Measurements from ENCODE around the gene ZMYND15. TPM values are rescaled to one million over a fixed set of nuclear protein-coding genes. Genes with fewer than 3 reads are reported as not detected.
A peak's percentile ranks its signal among the peaks of the same experiment; 100 is the strongest.

The ZMYND15 gene
- total RNA-seq, 2 experiments from 2014 or later = not detected

GRCh38 chr17:4789701-4789950 lies 50.0 kb downstream of the ZMYND15 start:
- Mint-ChIP-seq H3K9me3 (no peaks in the 10 kb centered on the region), H3K27me3 (peaks cover 37% of the 10 kb centered on the region), H3K4me1 (ENCODE audit: low read depth) (peaks cover 22% of the 10 kb centered on the region), H3K27ac (peak overlapping the region; percentile 20), H3K4me3 (peak overlapping the region; percentile 72), H3K36me3 (ENCODE audit: low read depth) (no peaks in the 10 kb centered on the region)
- CTCF ChIA-PET = interaction anchor here (0.7 to 3.4 kb wide), 27 partner anchors 9 to 240 kb away, joined by 3 to 15 read pairs (median 4); partner anchors contain the start of genes ARRB2, C17orf107, CHRNE and CXCL16
- DNase-seq = no peak
- no peak for ATAC-seq
- POLR2A ChIA-PET = interaction anchor here (0.6 to 2.3 kb wide), 11 partner anchors 10 to 150 kb away, joined by 3 to 11 read pairs (median 6); partner anchors contain the start of genes ARRB2, C17orf107, MINK1 and PELP1
- TF ChIP-seq, protein P1, sequence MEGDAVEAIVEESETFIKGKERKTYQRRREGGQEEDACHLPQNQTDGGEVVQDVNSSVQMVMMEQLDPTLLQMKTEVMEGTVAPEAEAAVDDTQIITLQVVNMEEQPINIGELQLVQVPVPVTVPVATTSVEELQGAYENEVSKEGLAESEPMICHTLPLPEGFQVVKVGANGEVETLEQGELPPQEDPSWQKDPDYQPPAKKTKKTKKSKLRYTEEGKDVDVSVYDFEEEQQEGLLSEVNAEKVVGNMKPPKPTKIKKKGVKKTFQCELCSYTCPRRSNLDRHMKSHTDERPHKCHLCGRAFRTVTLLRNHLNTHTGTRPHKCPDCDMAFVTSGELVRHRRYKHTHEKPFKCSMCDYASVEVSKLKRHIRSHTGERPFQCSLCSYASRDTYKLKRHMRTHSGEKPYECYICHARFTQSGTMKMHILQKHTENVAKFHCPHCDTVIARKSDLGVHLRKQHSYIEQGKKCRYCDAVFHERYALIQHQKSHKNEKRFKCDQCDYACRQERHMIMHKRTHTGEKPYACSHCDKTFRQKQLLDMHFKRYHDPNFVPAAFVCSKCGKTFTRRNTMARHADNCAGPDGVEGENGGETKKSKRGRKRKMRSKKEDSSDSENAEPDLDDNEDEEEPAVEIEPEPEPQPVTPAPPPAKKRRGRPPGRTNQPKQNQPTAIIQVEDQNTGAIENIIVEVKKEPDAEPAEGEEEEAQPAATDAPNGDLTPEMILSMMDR (IDR thresholded peaks at IDR 0.05) = no peak
- intact Hi-C loops (cut with micrococcal nuclease) = loop anchor here (5.0 kb wide), 1 partner anchor 93 kb away; no protein-coding TSS in a partner anchor

DNA sequence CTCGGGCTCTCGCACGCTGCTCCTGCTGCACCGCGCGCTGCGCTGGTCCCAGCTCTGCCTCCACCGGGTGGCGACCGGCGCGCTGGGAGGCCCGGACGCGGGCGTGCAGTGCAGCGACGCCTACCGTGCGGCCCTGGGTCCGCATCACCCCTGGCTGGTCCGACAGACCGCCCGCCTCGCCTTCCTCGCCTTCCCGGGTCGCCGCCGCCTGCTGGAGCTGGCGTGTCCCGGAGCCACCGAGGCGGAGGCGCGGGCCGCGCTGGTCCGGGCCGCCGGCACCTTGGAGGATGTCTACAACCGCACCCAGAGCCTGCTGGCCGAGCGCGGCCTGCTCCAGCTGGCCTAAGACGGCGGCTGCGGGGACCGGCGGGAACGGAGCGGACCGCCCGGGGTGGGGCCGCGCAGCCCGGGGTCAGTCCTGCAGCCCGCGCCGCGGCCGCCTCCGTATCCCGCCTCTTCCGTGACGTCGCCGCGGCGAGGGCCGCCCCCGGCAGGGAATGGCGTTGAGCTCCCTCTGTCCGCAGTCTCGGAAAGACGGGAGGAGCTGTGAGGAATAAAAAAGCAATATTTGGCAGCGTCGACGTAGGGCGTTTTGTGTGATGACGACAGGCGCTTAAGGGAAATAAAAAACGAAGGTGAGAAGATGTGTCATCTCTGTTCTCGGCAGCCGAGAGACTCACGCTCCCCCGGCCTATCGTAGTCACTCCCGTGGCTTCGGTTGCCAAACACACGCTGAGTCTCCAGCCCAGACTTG lies 50.5 kb downstream of the ZMYND15 start:
- peak; percentile 88 for ATAC-seq
- Mint-ChIP-seq H3K9me3 (no peaks in the 10 kb centered on the region), H3K27me3 (peaks cover 34% of the 10 kb centered on the region), H3K36me3 (ENCODE audit: low read depth) (no peaks in the 10 kb centered on the region), H3K27ac (peak overlapping the region; percentile 91), H3K4me1 (ENCODE audit: low read depth) (peaks cover 22% of the 10 kb centered on the region), H3K4me3 (peak overlapping the region; percentile 79)
- TF ChIP-seq, protein P1 (IDR thresholded peaks at IDR 0.05) = peak; percentile 91
- POLR2A ChIA-PET = interaction anchor here (0.6 to 2.3 kb wide), 15 partner anchors 10 to 150 kb away, joined by 3 to 11 read pairs (median 4); partner anchors contain the start of genes ARRB2, C17orf107, MINK1 and PELP1
- CTCF ChIA-PET = interaction anchor here (0.7 to 3.4 kb wide), 33 partner anchors 9 to 574 kb away, joined by 3 to 15 read pairs (median 4); partner anchors contain the start of genes ARRB2, C17orf107, CHRNE and CXCL16
- intact Hi-C loops (cut with micrococcal nuclease) = loop anchor here (5.0 kb wide), 1 partner anchor 92 kb away; no protein-coding TSS in a partner anchor
- DNase-seq = peak; percentile 89

DNA sequence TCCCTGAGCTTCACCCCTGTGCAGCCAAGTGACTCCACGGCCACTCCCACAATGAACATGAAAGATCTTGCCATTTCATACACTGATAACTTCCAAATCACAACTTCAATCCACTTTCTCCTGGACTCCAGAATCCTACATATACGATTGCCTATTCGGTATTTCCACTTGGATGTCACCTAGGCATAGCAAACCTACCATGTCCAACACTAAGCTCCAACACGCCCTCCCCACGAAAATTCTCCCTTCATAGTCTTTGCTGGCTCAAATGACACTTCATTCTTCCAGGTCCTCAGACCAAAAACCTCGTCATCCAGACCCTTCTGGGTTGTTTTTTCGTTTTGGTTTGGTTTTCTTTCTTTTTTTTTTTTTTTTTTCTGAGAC lies 51.1 kb downstream of the ZMYND15 start:
- intact Hi-C loops (cut with micrococcal nuclease) = no loop called here
- Mint-ChIP-seq H3K4me1 (ENCODE audit: low read depth) (peaks cover 20% of the 10 kb centered on the region), H3K4me3 (peak overlapping the region; percentile 79), H3K27me3 (peaks cover 28% of the 10 kb centered on the region), H3K9me3 (no peaks in the 10 kb centered on the region), H3K36me3 (ENCODE audit: low read depth) (no peaks in the 10 kb centered on the region), H3K27ac (peak overlapping the region; percentile 91)
- DNase-seq (no peak), ATAC-seq (no peak)
- TF ChIP-seq, protein P1 (IDR thresholded peaks at IDR 0.05) = no peak
- POLR2A ChIA-PET = interaction anchor here (0.6 to 2.3 kb wide), 12 partner anchors 9 to 149 kb away, joined by 3 to 11 read pairs (median 6); partner anchors contain the start of genes C17orf107, MINK1, PELP1 and RNF167
- CTCF ChIA-PET = interaction anchor here (0.8 to 3.4 kb wide), 22 partner anchors 11 to 575 kb away, joined by 3 to 15 read pairs (median 5); partner anchors contain the start of genes ARRB2, C17orf107, CHRNE and CXCL16

GRCh38 chr17:4795168-4795567 lies 55.5 kb downstream of the ZMYND15 start:
- POLR2A ChIA-PET = no interaction called here
- CTCF ChIA-PET = no interaction called here
- Mint-ChIP-seq H3K27me3 (peaks cover 2% of the 10 kb centered on the region), H3K4me1 (ENCODE audit: low read depth) (peaks cover 19% of the 10 kb centered on the region), H3K4me3 (peak overlapping the region; percentile 96), H3K27ac (peak overlapping the region; percentile 97), H3K9me3 (no peaks in the 10 kb centered on the region), H3K36me3 (ENCODE audit: low read depth) (peaks cover 11% of the 10 kb centered on the region)
- intact Hi-C loops (cut with micrococcal nuclease) = no loop called here
- TF ChIP-seq, protein P1 (IDR thresholded peaks at IDR 0.05) = no peak
- DNase-seq = no peak
- ATAC-seq = no peak

Other genes with a start within 250 kb of the ZMYND15 start
- 1 to 10 TPM in 1 of 2 experiments, under 1 TPM in 1; 0.95 to 1.2 TPM for gene SPNS2, start 241.0 kb upstream of the ZMYND15 start, total RNA-seq
- gene MYBBP1A, start 184.4 kb upstream of the ZMYND15 start, total RNA-seq = 100 to 1,000 TPM; 104 to 107 TPM
- gene GGT6, start 179.3 kb upstream of the ZMYND15 start, total RNA-seq = not detected
- not detected for gene SMTNL2, start 155.3 kb upstream of the ZMYND15 start, total RNA-seq
- gene ALOX15, start 98.2 kb upstream of the ZMYND15 start, total RNA-seq = not detected
- gene PELP1, start 35.7 kb upstream of the ZMYND15 start, total RNA-seq = 100 to 1,000 TPM; 108 to 117 TPM
- 100 to 1,000 TPM; 163 to 176 TPM for gene ARRB2, start 29.2 kb upstream of the ZMYND15 start, total RNA-seq
- 10 to 100 TPM; 19.0 to 23.8 TPM for gene MED11, start 8.4 kb upstream of the ZMYND15 start, total RNA-seq
- 1 to 10 TPM; 2.0 to 2.5 TPM for gene CXCL16, start 95 bp downstream of the ZMYND15 start, total RNA-seq
- gene TM4SF5, start 32.1 kb downstream of the ZMYND15 start, total RNA-seq = not detected
- gene VMO1, start 46.5 kb downstream of the ZMYND15 start, total RNA-seq = not detected
- not detected for gene GLTPD2, start 49.1 kb downstream of the ZMYND15 start, total RNA-seq
- 100 to 1,000 TPM; 131 to 139 TPM for gene PSMB6, start 56.3 kb downstream of the ZMYND15 start, total RNA-seq
- 1 to 10 TPM; 6.2 to 6.8 TPM for gene PLD2, start 67.3 kb downstream of the ZMYND15 start, total RNA-seq
- 10 to 100 TPM; 50.8 to 51.5 TPM for gene MINK1, start 93.5 kb downstream of the ZMYND15 start, total RNA-seq
- 1 to 10 TPM; 3.0 to 3.6 TPM for gene C17orf107, start 159.7 kb downstream of the ZMYND15 start, total RNA-seq
- gene CHRNE, start 163.3 kb downstream of the ZMYND15 start, total RNA-seq = under 1 TPM; 0.45 to 0.78 TPM
- gene GP1BA, start 192.4 kb downstream of the ZMYND15 start, total RNA-seq = not detected
- gene SLC25A11, start 200.2 kb downstream of the ZMYND15 start, total RNA-seq = 10 to 100 TPM; 80.8 to 87.0 TPM
- 100 to 1,000 TPM; 144 to 152 TPM for gene RNF167, start 200.4 kb downstream of the ZMYND15 start, total RNA-seq
- gene PFN1, start 208.7 kb downstream of the ZMYND15 start, total RNA-seq = 1,000 to 10,000 TPM; 1,726 to 1,759 TPM
- 10 to 100 TPM; 31.3 to 34.0 TPM for gene ENO3, start 211.3 kb downstream of the ZMYND15 start, total RNA-seq
- 10 to 100 TPM; 62.7 to 62.9 TPM for gene SPAG7, start 228.0 kb downstream of the ZMYND15 start, total RNA-seq
- gene CAMTA2, start 247.8 kb downstream of the ZMYND15 start, total RNA-seq = 10 to 100 TPM; 91.5 to 99.0 TPM

Measured in activated CD8-positive, alpha-beta T cell treated with anti-CD3 and anti-CD28 coated beads for 36 hours (primary cell).